HCT116 (cell line): ENCODE measurements around the gene OTOP1. TPM values are rescaled to one million over a fixed set of nuclear protein-coding genes. Genes with fewer than 3 reads are reported as not detected.

ENCODE experiments used
- ATAC-seq: fragments of 200-7000 bp; cut with Tn5 transposase; 2 replicates; pipeline ENCODE4 v1.9.1; 2020; ENCODE audit warnings: mild to moderate bottlenecking, moderate library complexity
- BruUV-seq: library from RNA; stranded (reverse); fragments of 400-500 nt; replicated peaks from 2 replicates; lab custom pipeline; 2021; lab: Mats Ljungman, UMichigan
- CTCF ChIA-PET: fragments of 300-600 bp; sonication (Branson Sonifier 250); formaldehyde crosslinking; loops from one replicate; lab custom pipeline; 2021; ENCODE audit warnings: antibody characterized with exemption; lab: Charles Lee
- POLR2A ChIA-PET: fragments of 300-600, 350-600 bp; sonication (Branson Sonifier 250); formaldehyde crosslinking; loops from one replicate; lab custom pipeline; 2021; ENCODE audit warnings: antibody characterized with exemption; lab: Charles Lee
- RAD21 ChIA-PET, 2 experiments: fragments of 300-600 bp; sonication (Branson Sonifier 250); formaldehyde crosslinking; loops; one replicate each; lab custom pipeline; 2023; ENCODE audit warnings: low total read pairs in 2 of 2; ENCODE audit not compliant: uncharacterized antibody in 2 of 2, unreplicated experiment in 2 of 2, low non-redundant PET in 1 of 2; lab: Charles Lee
- DNase-seq: peaks from one replicate; pipeline ENCODE4 v3.0.0-alpha.2; 2010; ENCODE audit warnings: low read depth, low spot score
- H2AFZ ChIP-seq: fragments of 200-600 bp; shearing (Covaris generic), sonication (generic); 2 replicates; pipeline ENCODE4 v1.6.1; 2017; ENCODE audit warnings: low read depth, mixed run types, mixed read lengths, antibody characterized with exemption, low read length; ENCODE audit not compliant: poor library complexity, severe bottlenecking
- H3K27ac ChIP-seq: 2 replicates; pipeline ENCODE4 v1.5.1; 2012; ENCODE audit warnings: low read depth, low read length
- H3K27me3 ChIP-seq: fragments of 200-600 bp; sonication (generic); 2 replicates; pipeline ENCODE4 v1.6.1; 2016; ENCODE audit warnings: mixed run types, low read length, mixed read lengths; ENCODE audit not compliant: insufficient read depth
- H3K36me3 ChIP-seq, 2 experiments: fragments of 200-500 bp in 1 of 2; fragments of 200-600 bp in 1 of 2; sonication (Bioruptor generic) in 1 of 2; sonication (generic) in 1 of 2; 2 replicates each; pipeline versions ENCODE4 v1.5.1 to v1.6.1; 2014 to 2016; ENCODE audit warnings: low read length in 2 of 2, inconsistent platforms in 1 of 2, mixed read lengths in 1 of 2, mixed run types in 1 of 2; ENCODE audit not compliant: insufficient read depth in 2 of 2, control insufficient read depth in 1 of 2
- H3K4me1 ChIP-seq, 2 experiments: fragments of 200-600 bp in 1 of 2; sonication (generic) in 1 of 2; 2 replicates each; pipeline versions ENCODE4 v1.5.1 to v1.6.1; 2012 to 2017; ENCODE audit warnings: low read length in 2 of 2, inconsistent platforms in 1 of 2, mild to moderate bottlenecking in 1 of 2, mixed read lengths in 1 of 2, mixed run types in 1 of 2, moderate library complexity in 1 of 2; ENCODE audit not compliant: insufficient read depth in 2 of 2, control insufficient read depth in 1 of 2
- H3K4me2 ChIP-seq: fragments of 200-600 bp; sonication (generic); 2 replicates; pipeline ENCODE4 v1.6.1; 2017; ENCODE audit warnings: mixed run types, low read length, mixed read lengths
- H3K4me3 ChIP-seq, 2 experiments: fragments of 200-600 bp in 1 of 2; sonication (generic) in 1 of 2; replicated peaks in 1 of 2; 2 replicates each; pipeline ENCODE4 v1.5.1; 2011 to 2016; ENCODE audit warnings: low read length in 2 of 2, control low read depth in 1 of 2, low read depth in 1 of 2, mild to moderate bottlenecking in 1 of 2, mixed read lengths in 1 of 2, mixed run types in 1 of 2
- H3K79me2 ChIP-seq: fragments of 200-600 bp; sonication (generic); 2 replicates; pipeline ENCODE4 v1.6.1; 2017; ENCODE audit warnings: mild to moderate bottlenecking, mixed run types, low read length, moderate library complexity, mixed read lengths; ENCODE audit not compliant: insufficient read depth
- H3K9ac ChIP-seq: fragments of 200-600 bp; sonication (generic); 2 replicates; pipeline ENCODE4 v1.6.1; 2016; ENCODE audit warnings: low read length, mixed read lengths
- H3K9me2 ChIP-seq: fragments of 200-600 bp; sonication (generic), shearing (Covaris generic); 2 replicates; pipeline ENCODE4 v1.6.1; 2017; ENCODE audit warnings: mixed run types, mild to moderate bottlenecking, moderate library complexity; ENCODE audit not compliant: insufficient read depth
- H3K9me3 ChIP-seq, 2 experiments: fragments of 200-500 bp in 1 of 2; fragments of 200-600 bp in 1 of 2; sonication (Bioruptor generic) in 1 of 2; sonication (generic) in 1 of 2; 2 replicates each; pipeline ENCODE4 v1.6.1; 2014 to 2017; ENCODE audit warnings: low read length in 2 of 2, mixed read lengths in 2 of 2, inconsistent platforms in 1 of 2, low read depth in 1 of 2, mild to moderate bottlenecking in 1 of 2, mixed run types in 1 of 2, moderate library complexity in 1 of 2; ENCODE audit not compliant: control insufficient read depth in 1 of 2, insufficient read depth in 1 of 2
- H4K20me1 ChIP-seq: fragments of 200-600 bp; sonication (generic), shearing (Covaris generic); 2 replicates; pipeline ENCODE4 v1.6.1; 2017; ENCODE audit warnings: mixed run types, mild to moderate bottlenecking, moderate library complexity; ENCODE audit not compliant: insufficient read depth
- CBX3 ChIP-seq: IDR thresholded peaks from 2 replicates; pipeline ENCODE4 v1.6.1; 2012; ENCODE audit warnings: low read depth
- CEBPB ChIP-seq: IDR thresholded peaks from 2 replicates; pipeline ENCODE4 v1.6.1; 2012; ENCODE audit warnings: low read depth
- JUND ChIP-seq: IDR thresholded peaks from 2 replicates; pipeline ENCODE4 v1.6.1; 2012
- MAX ChIP-seq: IDR thresholded peaks from 2 replicates; pipeline ENCODE4 v1.6.1; 2012
- POLR2AphosphoS5 ChIP-seq: IDR thresholded peaks from 2 replicates; pipeline ENCODE4 v1.6.1; 2011; ENCODE audit warnings: mild to moderate bottlenecking, low read depth, low read length, moderate library complexity
- REST ChIP-seq: IDR thresholded peaks from 2 replicates; pipeline ENCODE4 v1.6.1; 2012; ENCODE audit warnings: low read depth
- SIN3A ChIP-seq: IDR thresholded peaks from 2 replicates; pipeline ENCODE4 v1.6.1; 2012; ENCODE audit warnings: low read depth
- SP1 ChIP-seq: IDR thresholded peaks from 2 replicates; pipeline ENCODE4 v1.6.1; 2012; ENCODE audit warnings: low read depth
- TCF7L2 ChIP-seq: IDR thresholded peaks from 2 replicates; pipeline ENCODE4 v1.7.0; 2011; ENCODE audit warnings: borderline replicate concordance, inconsistent platforms; ENCODE audit not compliant: insufficient read depth, insufficient read length; ENCODE audit errors: extremely low read depth
- ZBTB33 ChIP-seq: IDR thresholded peaks from 2 replicates; pipeline ENCODE4 v1.6.1; 2011; ENCODE audit warnings: mild to moderate bottlenecking, low read length, moderate library complexity; ENCODE audit not compliant: insufficient replicate concordance; ENCODE audit errors: extremely low read depth
- ZFX ChIP-seq: fragments of 450-650 bp; IDR thresholded peaks from 2 replicates; pipeline ENCODE4 v1.6.1; 2017
- ZNF274 ChIP-seq: fragments of 200-500 bp; sonication (Bioruptor generic); IDR thresholded peaks from 2 replicates; pipeline ENCODE4 v1.6.1; 2014; ENCODE audit warnings: mild to moderate bottlenecking, low read depth, low read length, inconsistent platforms
- intact Hi-C: fragments of 100-400 bp; cut with micrococcal nuclease; formaldehyde crosslinking; loops from 2 replicates; pipeline ENCODE4 v1.10.0; 2022
- total RNA-seq: library from RNA; stranded (reverse); gene quantifications from one replicate; pipeline ENCODE4 v1.2.1, GENCODE V29; 2021; ENCODE audit not compliant: unreplicated experiment

Gene OTOP1
- total RNA-seq, 1 experiment from 2014 or later = not detected

GRCh38 chr4:4206204-4206603 lies 20.5 kb downstream of the OTOP1 start:
- H3K9ac ChIP-seq = no peak overlapping the region
- H2AFZ ChIP-seq = no peak overlapping the region
- POLR2A ChIA-PET = no interaction called here
- DNase-seq (peak; percentile 10), ATAC-seq (no peak; the same call in 1 of the 2 replicates)
- H4K20me1 ChIP-seq = no peaks in the 10 kb centered on the region
- H3K36me3 ChIP-seq = no peaks in the 10 kb centered on the region
- H3K79me2 ChIP-seq = no peaks in the 10 kb centered on the region
- H3K9me2 ChIP-seq = no peaks in the 10 kb centered on the region
- TF ChIP-seq CEBPB (no peak), POLR2AphosphoS5 (no peak), JUND (no peak), SP1 (no peak), MAX (no peak), ZBTB33 (no peak), CBX3 (no peak), SIN3A (no peak), ZNF274 (no peak), REST (no peak), TCF7L2 (no peak), ZFX (no peak)
- 0 out of 2 replicates have a peak, but pooled peaks cover 3% of the 10 kb centered on the region for H3K27me3 ChIP-seq
- RAD21 ChIA-PET = no interaction called here
- H3K4me1 ChIP-seq = no peaks in the 10 kb centered on the region
- H3K9me3 ChIP-seq = no peaks in the 10 kb centered on the region
- intact Hi-C loops = no loop called here
- CTCF ChIA-PET = no interaction called here
- no TSS peak for BruUV-seq
- H3K27ac ChIP-seq = no peak overlapping the region
- H3K4me2 ChIP-seq = no peak overlapping the region
- no peak overlapping the region for H3K4me3 ChIP-seq
